ENCODE results near the gene CRYBG2.
A peak's percentile ranks its signal among the peaks of the same experiment; 100 is the strongest.
"Not testable (repeated sequence)": the region's sequence is repeated elsewhere in the genome, so short reads cannot be mapped to it uniquely, and the experiment has no call there.

Gene CRYBG2

DNA sequence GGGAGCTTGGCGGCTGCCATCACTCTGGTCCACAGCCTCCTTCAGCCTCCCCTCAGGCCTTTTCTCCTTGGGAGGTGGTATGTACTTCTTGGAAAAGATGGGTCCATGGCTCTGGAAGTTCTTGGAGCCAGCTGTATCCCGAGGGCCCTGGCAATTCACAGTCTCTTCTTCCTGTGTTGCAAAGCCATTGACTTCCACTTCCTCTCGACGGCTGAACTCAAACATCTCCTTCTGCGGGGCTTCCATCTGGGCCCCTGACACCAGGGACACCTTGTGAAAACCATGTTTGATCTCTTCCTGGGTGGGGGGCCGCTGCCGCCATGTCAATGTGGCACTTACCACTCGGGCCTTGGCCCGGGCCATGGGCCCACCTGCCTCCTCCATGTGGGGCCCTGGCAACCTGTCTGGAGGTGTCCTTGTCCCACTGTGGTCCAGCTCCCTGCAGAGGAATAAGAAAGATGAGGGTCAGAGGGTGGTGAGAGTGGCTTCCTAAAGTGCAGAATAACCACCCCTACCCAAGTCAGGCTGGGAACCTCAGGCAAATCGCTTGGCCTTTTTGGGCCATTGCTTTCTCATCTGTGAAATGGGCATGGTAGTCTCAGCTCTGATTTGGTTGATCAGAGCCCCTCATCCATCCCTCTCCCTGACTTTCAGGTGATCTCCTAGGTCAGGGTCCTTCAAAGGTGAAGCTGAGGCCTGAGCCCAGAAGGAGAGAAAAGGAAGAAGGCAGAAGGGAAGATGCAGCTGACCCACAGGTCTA is 7.5 kb downstream of the CRYBG2 start:
- DNase-seq, result no peak

DNA sequence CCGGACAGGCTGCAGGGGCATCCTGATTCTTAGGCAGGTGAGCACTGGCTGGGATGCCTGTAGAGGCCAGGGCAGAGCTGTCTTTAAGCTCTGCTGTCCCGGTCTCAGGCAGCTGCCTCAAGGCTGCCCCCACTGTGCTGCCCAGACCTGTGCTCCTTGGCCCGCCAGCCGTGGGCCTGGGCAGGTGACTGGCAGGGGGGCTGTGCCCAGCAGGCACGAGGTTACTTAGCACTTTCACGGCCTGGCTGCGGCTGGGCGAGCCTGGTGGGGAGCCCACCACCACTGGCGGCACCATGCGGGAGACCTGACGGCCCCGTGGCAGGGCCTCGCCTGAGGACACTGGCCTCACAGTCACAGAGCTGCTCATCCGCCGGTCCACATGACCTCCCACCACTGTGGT is 8.2 kb downstream of the CRYBG2 start:
- no peak for DNase-seq

- DNase-seq, result no peak
These were observed 9.6 kb downstream of the CRYBG2 start for GRCh38 chr1:26344147-26344920.

- DNase-seq, result no peak
These were observed 13.9 kb downstream of the CRYBG2 start for GRCh38 chr1:26340047-26340481.

- no peak for DNase-seq
These were observed 15.3 kb downstream of the CRYBG2 start for GRCh38 chr1:26338670-26339069.

GRCh38 chr1:26337625-26338024 is 16.3 kb downstream of the CRYBG2 start:
- no peak for DNase-seq

DNA sequence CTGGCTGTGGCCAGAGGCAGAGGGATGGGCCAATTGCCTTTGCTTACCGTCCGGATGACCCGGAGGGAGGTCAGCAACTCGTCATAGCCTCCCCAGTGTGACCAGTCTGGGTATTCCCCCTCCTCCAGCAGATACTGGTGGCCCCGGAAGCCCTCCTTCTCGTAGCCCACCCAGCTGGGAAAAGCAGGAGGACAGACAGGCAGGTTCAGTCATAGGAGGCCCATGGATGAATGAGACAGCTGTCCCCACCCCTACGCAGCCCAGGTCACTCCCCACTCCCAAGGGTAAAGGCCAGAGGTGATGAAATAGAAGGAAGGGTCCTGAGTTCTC is 16.8 kb downstream of the CRYBG2 start:
- no peak for DNase-seq

DNA sequence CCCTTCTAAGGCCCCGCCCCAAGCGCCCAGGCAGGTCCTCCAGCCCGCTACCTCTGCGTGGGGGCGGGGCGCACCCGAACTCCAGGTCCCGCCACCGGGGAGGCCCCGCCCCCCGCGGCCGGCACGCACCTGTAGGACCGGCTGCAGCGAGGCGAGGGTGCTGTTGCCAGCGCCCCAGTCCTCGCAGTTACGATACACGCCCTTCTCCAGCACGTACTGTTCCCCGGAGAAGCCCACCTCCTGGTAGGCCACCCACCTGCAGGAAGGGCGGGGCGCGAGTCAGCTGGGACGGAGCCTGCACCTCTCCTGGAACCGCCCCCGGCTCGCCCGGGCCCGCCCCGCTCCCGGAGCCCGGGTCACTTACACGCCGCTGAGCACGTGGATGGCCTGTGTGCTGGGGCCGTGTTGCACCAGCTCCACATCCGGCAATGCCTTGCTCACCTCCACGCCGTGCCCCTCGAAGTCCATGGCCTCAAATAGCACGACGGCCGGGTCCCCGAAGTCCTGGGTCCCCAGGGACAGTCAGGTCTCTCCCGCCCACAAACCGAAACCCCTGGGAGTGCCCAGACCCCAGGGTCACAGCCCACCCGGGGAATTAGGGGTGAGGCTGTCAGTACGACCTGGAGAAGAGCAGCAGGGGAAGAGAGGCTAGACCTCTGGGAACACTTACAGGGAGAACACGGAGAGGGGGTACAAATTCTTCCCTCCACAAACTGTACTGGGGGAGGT is 17.3 kb downstream of the CRYBG2 start:
- DNase-seq, result peak; percentile 43

DNA sequence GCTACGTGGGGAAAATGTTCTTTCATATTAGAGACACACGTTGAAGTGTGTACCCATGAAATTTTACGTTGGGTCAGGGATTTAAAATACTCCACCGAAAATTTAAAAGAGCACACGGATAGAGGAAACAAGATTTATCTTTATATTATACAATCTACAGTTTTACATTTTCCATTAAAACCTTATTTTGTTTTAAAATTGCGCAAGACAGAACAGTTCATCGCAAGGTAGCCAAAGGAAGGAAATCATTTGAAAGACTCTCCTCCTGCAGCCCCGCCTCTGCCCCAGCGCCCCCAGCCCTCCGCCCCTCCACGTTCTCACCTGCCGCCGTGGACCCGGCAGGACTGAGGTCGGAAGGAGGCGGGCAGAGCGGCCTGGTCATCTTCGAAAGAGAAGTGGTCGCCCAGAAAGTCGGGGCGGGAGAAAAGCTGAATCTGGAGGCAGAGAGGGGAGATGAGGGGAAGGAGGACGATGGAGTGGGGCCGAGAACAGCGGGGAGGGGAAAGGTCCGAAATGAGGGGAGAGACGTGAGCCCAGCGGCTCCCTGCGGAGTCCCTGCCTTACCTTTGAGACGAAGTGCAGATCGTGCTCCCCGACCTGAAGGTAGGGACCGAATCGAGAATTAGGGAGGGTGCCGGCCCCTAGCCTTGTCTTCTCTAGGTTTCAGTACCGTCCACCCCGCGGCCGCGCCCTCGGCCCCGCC is 18.0 kb downstream of the CRYBG2 start:
- no peak for DNase-seq

DNA sequence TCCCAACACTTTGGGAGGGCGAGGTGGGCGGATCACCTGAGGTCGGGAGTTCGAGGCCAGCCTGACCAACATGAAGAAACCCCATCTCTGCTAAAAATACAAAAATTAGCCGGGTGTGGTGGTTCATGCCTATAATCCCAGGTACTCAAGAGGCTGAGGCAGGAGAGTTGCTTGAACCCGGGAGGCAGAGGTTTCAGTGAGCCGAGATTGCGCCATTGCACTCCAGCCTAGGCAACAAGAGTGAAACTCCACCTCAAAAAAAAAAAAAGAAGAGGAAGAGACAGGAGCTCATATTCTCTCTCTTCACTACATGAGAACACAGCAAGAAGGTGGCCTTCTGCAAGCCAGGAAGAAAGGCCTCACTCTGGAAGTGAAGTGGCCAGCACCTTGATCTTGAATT is 20.6 kb downstream of the CRYBG2 start:
- DNase-seq, result not testable (repeated sequence)

GRCh38 chr1:26330276-26330675 is 23.7 kb downstream of the CRYBG2 start:
- no peak for DNase-seq

DNA sequence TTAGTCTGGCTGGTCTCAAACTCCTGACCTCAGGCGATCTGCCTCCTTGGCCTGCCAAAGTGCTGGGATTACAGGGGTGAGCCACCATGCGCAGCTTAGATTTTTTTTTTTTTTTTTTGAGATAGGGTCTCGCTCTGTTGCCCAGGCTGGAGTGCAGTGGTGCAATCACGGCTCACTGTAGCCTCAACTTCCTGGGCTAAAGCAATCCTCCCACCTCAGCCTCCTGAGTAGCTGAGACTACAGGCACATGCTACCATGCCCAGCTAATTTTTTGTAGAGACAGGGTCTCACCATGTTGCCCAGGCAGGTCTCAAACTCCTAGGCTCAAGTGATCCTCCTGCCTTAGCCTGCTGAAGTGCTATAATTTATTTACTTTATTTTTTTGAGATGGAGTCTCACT is 24.6 kb downstream of the CRYBG2 start:
- not testable (repeated sequence) for DNase-seq

GRCh38 chr1:26328597-26328996 is 25.3 kb downstream of the CRYBG2 start:
- DNase-seq, result no peak

DNA sequence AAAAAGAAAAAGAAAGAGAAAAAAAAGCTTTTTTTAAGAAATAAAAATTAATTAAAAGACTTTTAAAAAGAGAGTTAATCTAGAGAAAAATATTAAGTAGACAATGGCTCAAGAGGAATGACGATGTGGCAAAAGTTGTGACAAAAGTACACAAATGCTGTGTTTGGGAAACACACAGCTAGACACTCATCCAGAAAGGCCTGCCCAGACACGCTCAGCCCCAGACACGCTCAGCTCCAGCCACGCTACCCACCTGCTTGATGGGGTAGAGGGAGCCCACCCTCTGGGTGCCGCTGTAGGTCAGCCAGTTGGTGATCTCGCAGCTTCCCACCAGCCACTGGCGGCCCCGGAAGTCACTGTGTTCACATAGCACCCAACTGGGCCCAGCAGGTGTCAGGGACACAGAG is 26.0 kb downstream of the CRYBG2 start:
- DNase-seq, result no peak

DNA sequence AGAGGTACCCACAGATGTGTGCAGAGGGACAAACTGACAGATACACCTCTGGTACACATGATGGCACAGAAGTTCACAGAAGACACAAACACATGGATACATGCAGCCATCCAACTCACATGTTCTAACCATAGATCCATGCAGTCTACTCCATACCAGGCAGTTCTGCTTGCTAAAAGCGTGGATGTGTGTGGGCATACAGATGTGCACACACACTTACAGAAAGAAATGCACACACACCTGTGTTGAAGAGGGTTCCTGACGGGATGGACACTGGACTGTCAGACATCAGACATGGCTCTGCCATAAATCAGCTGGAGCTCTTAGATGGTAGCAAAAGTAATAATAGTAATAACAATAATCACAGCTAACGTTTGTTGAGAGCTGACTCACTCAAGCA is 29.4 kb downstream of the CRYBG2 start:
- DNase-seq, result no peak

DNA sequence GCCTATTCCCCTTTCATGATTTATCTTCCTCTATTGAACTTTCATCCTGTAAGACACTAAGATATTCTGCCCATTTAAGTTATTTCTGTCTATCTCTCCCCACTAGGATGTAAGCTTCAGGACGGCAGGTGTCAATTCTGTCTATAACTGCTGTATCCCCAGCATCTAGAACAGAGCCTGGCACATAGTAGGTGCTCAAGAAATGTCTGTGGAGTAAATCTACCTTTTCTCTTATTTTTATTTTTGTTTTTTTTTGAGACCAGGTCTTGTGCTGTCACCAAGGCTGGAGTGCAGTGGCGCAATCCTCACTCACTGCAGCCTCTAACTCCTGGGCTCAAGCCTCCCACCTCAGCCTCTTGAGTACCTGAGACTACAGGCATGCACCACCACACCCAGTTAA is 30.5 kb downstream of the CRYBG2 start:
- DNase-seq, result no peak

DNA sequence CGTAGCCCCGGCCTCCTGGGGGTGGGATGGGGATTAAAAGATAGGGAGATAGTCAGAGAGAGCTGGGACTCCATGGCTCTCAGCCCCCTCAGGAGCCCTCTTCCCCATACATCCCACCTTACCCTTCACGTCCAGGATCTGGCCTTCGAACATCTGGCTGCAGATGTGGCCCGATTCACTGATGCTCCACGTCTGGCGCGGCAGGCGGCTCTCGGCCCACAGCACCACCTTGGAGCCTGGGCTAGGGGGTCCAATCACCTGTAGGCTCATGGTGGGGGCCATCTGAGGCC is 31.9 kb downstream of the CRYBG2 start:
- DNase-seq, result no peak

- DNase-seq, result peak; percentile 36
These were observed 32.5 kb downstream of the CRYBG2 start for GRCh38 chr1:26321315-26322041.

DNA sequence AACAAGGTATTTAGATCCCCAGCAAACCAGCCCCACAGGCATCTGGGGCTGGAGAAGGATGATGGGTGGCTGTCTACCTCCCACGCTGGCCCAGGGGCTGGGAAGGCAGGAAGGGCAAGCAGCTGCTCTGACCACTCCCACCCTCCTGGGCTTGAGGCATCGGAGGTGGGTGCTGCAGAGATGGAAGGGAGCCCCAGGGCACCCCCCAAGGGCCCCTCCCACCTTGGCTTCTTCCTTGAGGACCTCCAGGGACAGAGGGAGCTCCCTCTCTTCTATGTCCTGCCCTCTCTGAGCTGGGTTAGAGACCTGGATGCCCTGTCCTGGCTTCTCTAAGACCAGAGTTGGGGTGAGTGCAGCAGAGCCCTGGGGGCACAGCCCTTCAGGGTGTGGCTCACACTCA is 33.0 kb downstream of the CRYBG2 start:
- DNase-seq, result no peak

GRCh38 chr1:26318338-26319064 is 35.4 kb downstream of the CRYBG2 start:
- DNase-seq, result no peak

- DNase-seq, result no peak
These were observed 36.2 kb downstream of the CRYBG2 start, which contains the start of gene CD52 for GRCh38 chr1:26317612-26318337. Gene CD52 (plus strand): TSS chr1:26317958. CDS start chr1:26318018, 60 bp downstream.

Measured in NCI-H526 treated with DMSO at 0.1 percent for 48 hours (cell line).